Measurements from ENCODE around the gene PRKCE. TPM values are rescaled to one million over a fixed set of nuclear protein-coding genes. Genes with fewer than 3 reads are reported as not detected.
A peak's percentile ranks its signal among the peaks of the same experiment; 100 is the strongest.

The PRKCE gene
- total and polyA plus RNA-seq, 2 experiments from 2014 or later = 0.94 to 1.2 TPM

- Mint-ChIP-seq H3K9me3 (no peaks in the 10 kb centered on the region), H3K27me3 (ENCODE audit: insufficient read depth, low read depth, poor library complexity) (no peaks in the 10 kb centered on the region), H3K4me1 (peaks cover 21% of the 10 kb centered on the region), H3K4me3 (no peak overlapping the region), H3K36me3 (ENCODE audit: low read depth) (no peaks in the 10 kb centered on the region), H3K27ac (no peak overlapping the region)
- TF ChIP-seq STAT1 (IDR thresholded peaks at IDR 0.05; ENCODE audit: unreplicated experiment) (no peak), ETS1 (IDR thresholded peaks at IDR 0.05) (no peak), ZNF462 (CRISPR knock-in tag; IDR thresholded peaks at IDR 0.05) (no peak), CREB1 (CRISPR knock-in tag; IDR thresholded peaks at IDR 0.05; ENCODE audit: low read depth) (no peak)
- ATAC-seq (no peak), DNase-seq (ENCODE audit: low spot score) (no peak)
- Histone ChIP-seq H3K4me1 (ENCODE audit: insufficient read depth) (peaks cover 17% of the 10 kb centered on the region), H4K20me1 (replicated peaks; ENCODE audit: insufficient read depth) (no peaks in the 10 kb centered on the region), H3K4me2 (no peak overlapping the region), H3K27me3 (ENCODE audit: insufficient read depth) (no peaks in the 10 kb centered on the region), H2AFZ (no peak overlapping the region), H3K4me3 (no peak overlapping the region), H3K79me2 (replicated peaks; ENCODE audit: insufficient read depth) (no peaks in the 10 kb centered on the region), H3F3A (replicated peaks; ENCODE audit: low read depth) (no peaks in the 10 kb centered on the region), H3K36me3 (ENCODE audit: insufficient read depth) (no peaks in the 10 kb centered on the region), H3K27ac (ENCODE audit: low read depth) (no peak overlapping the region), H3K9me2 (ENCODE audit: insufficient read depth) (no peaks in the 10 kb centered on the region)
Measured at GRCh38 chr2:45629971-45630370, 21.5 kb upstream of the PRKCE start.

- peaks cover 5% of the 10 kb centered on the region for H3K27me3 Mint-ChIP-seq (ENCODE audit: insufficient read depth, low read depth, poor library complexity)
- H3K27ac Mint-ChIP-seq = peak overlapping the region; percentile 92
- ATAC-seq = peak; percentile 91
Measured at GRCh38 chr2:45631319-45631718, 20.2 kb upstream of the PRKCE start.

More at GRCh38 chr2:45631319-45631718, 20.2 kb upstream of the PRKCE start:
- H3K4me1 ChIP-seq (ENCODE audit: insufficient read depth) = peaks cover 17% of the 10 kb centered on the region
- H3K36me3 ChIP-seq (ENCODE audit: insufficient read depth) = no peaks in the 10 kb centered on the region
- Mint-ChIP-seq H3K4me1 (peaks cover 21% of the 10 kb centered on the region), H3K9me3 (no peaks in the 10 kb centered on the region), H3K4me3 (no peak overlapping the region), H3K36me3 (ENCODE audit: low read depth) (no peaks in the 10 kb centered on the region)
- H3K79me2 ChIP-seq (replicated peaks; ENCODE audit: insufficient read depth) = no peaks in the 10 kb centered on the region
- no peaks in the 10 kb centered on the region for H4K20me1 ChIP-seq (replicated peaks; ENCODE audit: insufficient read depth)
- H3K4me3 ChIP-seq = no peak overlapping the region
- no peak for TF ChIP-seq ZNF114 (CRISPR knock-in tag; IDR thresholded peaks at IDR 0.05)
- no peak for TF ChIP-seq NANOG (IDR thresholded peaks at IDR 0.05; ENCODE audit: borderline replicate concordance)
- TF ChIP-seq ZNF331 (CRISPR knock-in tag; IDR thresholded peaks at IDR 0.05; ENCODE audit: low read depth) = no peak
- no peak for TF ChIP-seq EZH2phosphoT487 (IDR thresholded peaks at IDR 0.05; ENCODE audit: unreplicated experiment)
- no peak for TF ChIP-seq EZH2 (IDR thresholded peaks at IDR 0.05; ENCODE audit: low read depth, unreplicated experiment)
- H3F3A ChIP-seq (replicated peaks; ENCODE audit: low read depth) = no peaks in the 10 kb centered on the region
- no peak for DNase-seq (ENCODE audit: low spot score)
- H3K27me3 ChIP-seq (ENCODE audit: insufficient read depth) = no peaks in the 10 kb centered on the region
- H3K9me2 ChIP-seq (ENCODE audit: insufficient read depth) = no peaks in the 10 kb centered on the region
- H2AFZ ChIP-seq = peak overlapping the region; percentile 72; the same call in 1 of the 2 replicates
- no peak overlapping the region for H3K4me2 ChIP-seq
- no peak overlapping the region for H3K27ac ChIP-seq (ENCODE audit: low read depth)
